ENCODE results near the gene HDGFL1.

GRCh38 chr6:22570185-22570551, 802 bp downstream of the HDGFL1 start:
- TF ChIP-seq CTCF (IDR thresholded peaks at IDR 0.05): no peak
- TF ChIP-seq EZH2 (IDR thresholded peaks at IDR 0.05): no peak
- TF ChIP-seq EZH2phosphoT487 (IDR thresholded peaks at IDR 0.05): no peak

Measured in neural progenitor cell (in vitro differentiated cells).